HepG2 (cell line): Measurements from ENCODE around the gene VPS37D. TPM values are rescaled to one million over a fixed set of nuclear protein-coding genes. Genes with fewer than 3 reads are reported as not detected.

Experiments
- ATAC-seq: fragments of 200-7000 bp; cut with Tn5 transposase; 3 replicates; pipeline ENCODE4 v1.9.1; 2020; ENCODE audit warnings: mild to moderate bottlenecking, moderate library complexity
- BruUV-seq: library from RNA; stranded (reverse); fragments of 400-500 nt; replicated peaks from 2 replicates; lab custom pipeline; 2021; lab: Mats Ljungman, UMichigan
- CTCF ChIA-PET: fragments of 300-600 bp; formaldehyde crosslinking; extraction: SDS; loops from one replicate; lab custom pipeline; 2021; ENCODE audit warnings: low total read pairs, inconsistent platforms, low intra/inter-chr PET ratio; lab: Yijun Ruan, JAX
- POLR2A ChIA-PET: fragments of 350-600 bp; sonication (Branson Sonifier 250); formaldehyde crosslinking; loops from one replicate; lab custom pipeline; 2020; ENCODE audit warnings: antibody characterized with exemption, inconsistent platforms; lab: Yijun Ruan, JAX
- DNase-seq: peaks from one replicate; pipeline ENCODE4 v3.0.0-alpha.2; 2015; ENCODE audit warnings: low spot score
- FAIRE-seq: peaks from 3 replicates; lab custom pipeline; 2011; peaks lifted over from hg19 to GRCh38; lab: Jason Lieb, UNC
- H2AFZ ChIP-seq: one replicate; pipeline ENCODE4 v1.6.1; 2011; ENCODE audit warnings: low read length, inconsistent platforms
- H3K27ac ChIP-seq: fragments of 300-600 bp; 3 replicates; pipeline ENCODE4 v1.8.0; 2011; ENCODE audit warnings: mixed run types, mild to moderate bottlenecking, mixed read lengths, low read length, inconsistent platforms; ENCODE audit not compliant: insufficient read depth; ENCODE audit errors: extremely low read length
- H3K27me3 ChIP-seq, 2 experiments: fragments of 200-600 bp in 1 of 2; 2 replicates in 1 of 2; 3 replicates in 1 of 2; pipeline versions ENCODE4 v1.6.0 to v1.8.0; 2011; ENCODE audit warnings: low read length in 2 of 2, mild to moderate bottlenecking in 2 of 2, moderate library complexity in 2 of 2, inconsistent platforms in 1 of 2; ENCODE audit not compliant: insufficient read depth in 2 of 2, control insufficient read depth in 1 of 2
- H3K36me3 ChIP-seq, 2 experiments: fragments of 200-600 bp in 1 of 2; replicated peaks in 1 of 2; 2 replicates in 1 of 2; 3 replicates in 1 of 2; pipeline versions ENCODE4 v1.5.1 to v1.8.0; 2011; ENCODE audit warnings: low read length in 2 of 2, inconsistent platforms in 1 of 2; ENCODE audit not compliant: insufficient read depth in 2 of 2, control insufficient read depth in 1 of 2
- H3K4me1 ChIP-seq: 2 replicates; pipeline ENCODE4 v1.5.1; 2012; ENCODE audit warnings: low read length, inconsistent platforms; ENCODE audit not compliant: insufficient read depth
- H3K4me2 ChIP-seq: 2 replicates; pipeline ENCODE4 v1.6.0; 2011; ENCODE audit warnings: low read depth, low read length, inconsistent platforms
- H3K4me3 ChIP-seq, 3 experiments: fragments of 200-600 bp in 1 of 3; sonication (generic), shearing (Covaris generic) in 1 of 3; replicated peaks in 1 of 3; 2 replicates each; pipeline ENCODE4 v1.5.1; 2011 to 2016; ENCODE audit warnings: low read length in 3 of 3, inconsistent platforms in 2 of 3, low read depth in 2 of 3, mild to moderate bottlenecking in 2 of 3, control low read depth in 1 of 3, mixed read lengths in 1 of 3; ENCODE audit not compliant: insufficient read depth in 1 of 3
- H3K79me2 ChIP-seq: one replicate; pipeline ENCODE4 v1.6.1; 2011; ENCODE audit warnings: low read length, inconsistent platforms; ENCODE audit not compliant: insufficient read depth
- H3K9ac ChIP-seq: 2 replicates; pipeline ENCODE4 v1.6.0; 2011; ENCODE audit warnings: mild to moderate bottlenecking, low read depth, low read length, inconsistent platforms; ENCODE audit not compliant: insufficient read depth
- H3K9me3 ChIP-seq: 2 replicates; pipeline ENCODE4 v1.5.1; 2012; ENCODE audit warnings: mild to moderate bottlenecking, low read length
- H4K20me1 ChIP-seq: 2 replicates; pipeline ENCODE4 v1.6.0; 2011; ENCODE audit warnings: inconsistent platforms, mild to moderate bottlenecking, low read length, moderate library complexity; ENCODE audit not compliant: insufficient read depth
- DDIT3 ChIP-seq: sonication (generic); formaldehyde crosslinking; IDR thresholded peaks from 2 replicates; pipeline ENCODE4 v1.4.0; 2020; ENCODE audit warnings: mild to moderate bottlenecking, missing genetic modification reagents
- DMTF1 ChIP-seq: sonication (generic); formaldehyde crosslinking; IDR thresholded peaks from 2 replicates; pipeline ENCODE4 v1.4.0; 2020; ENCODE audit warnings: mild to moderate bottlenecking, missing genetic modification reagents
- HDAC6 ChIP-seq: fragments of 200-600 bp; sonication (generic); IDR thresholded peaks from 2 replicates; pipeline ENCODE4 v1.7.0; 2017; ENCODE audit warnings: mild to moderate bottlenecking, antibody characterized with exemption, low read length, low read depth
- MAZ ChIP-seq, 2 experiments: sonication (generic) in 1 of 2; formaldehyde crosslinking in 1 of 2; IDR thresholded peaks; 2 replicates each; pipeline versions ENCODE4 v1.5.0 to v1.6.1; 2012 to 2020; ENCODE audit warnings: low read depth in 2 of 2, mild to moderate bottlenecking in 2 of 2, borderline replicate concordance in 1 of 2, improper control_type of control experiment in 1 of 2, low read length in 1 of 2, missing genetic modification reagents in 1 of 2, moderate library complexity in 1 of 2
- ONECUT2 ChIP-seq: sonication (generic); formaldehyde crosslinking; IDR thresholded peaks from 2 replicates; pipeline ENCODE4 v1.4.0; 2020; ENCODE audit warnings: missing genetic modification reagents
- POGZ ChIP-seq: sonication (generic); formaldehyde crosslinking; IDR thresholded peaks from 2 replicates; pipeline ENCODE4 v1.4.0; 2020; ENCODE audit warnings: mild to moderate bottlenecking, missing genetic modification reagents
- RAD21 ChIP-seq: fragments of 450-650 bp; formaldehyde crosslinking; IDR thresholded peaks from 2 replicates; pipeline ENCODE4 v1.5.0; 2020; ENCODE audit warnings: mild to moderate bottlenecking
- ZBTB7B ChIP-seq: sonication (generic); formaldehyde crosslinking; IDR thresholded peaks from 2 replicates; pipeline ENCODE4 v1.4.0; 2020; ENCODE audit warnings: missing genetic modification reagents
- ZNF205 ChIP-seq: IDR thresholded peaks from 2 replicates; pipeline ENCODE4 v1.6.1; 2018; ENCODE audit warnings: missing biosample characterization, missing genetic modification reagents
- ZNF263 ChIP-seq: sonication (generic); formaldehyde crosslinking; IDR thresholded peaks from 2 replicates; pipeline ENCODE4 v1.4.0; 2020; ENCODE audit warnings: missing genetic modification reagents
- ZNF3 ChIP-seq: IDR thresholded peaks from 2 replicates; pipeline ENCODE4 v1.7.0; 2017; ENCODE audit warnings: inconsistent platforms
- ZNF503 ChIP-seq: sonication (generic); formaldehyde crosslinking; IDR thresholded peaks from 2 replicates; pipeline ENCODE4 v1.4.0; 2020; ENCODE audit warnings: missing genetic modification reagents
- ZNF543 ChIP-seq: sonication (generic); formaldehyde crosslinking; IDR thresholded peaks from 2 replicates; pipeline ENCODE4 v1.4.0; 2020; ENCODE audit warnings: mild to moderate bottlenecking, missing genetic modification reagents
- ZNF562 ChIP-seq: sonication (generic); formaldehyde crosslinking; IDR thresholded peaks from 2 replicates; pipeline ENCODE4 v1.8.0; 2022; ENCODE audit warnings: missing genetic modification reagents, borderline replicate concordance
- ZNF749 ChIP-seq: sonication (generic); formaldehyde crosslinking; IDR thresholded peaks from 2 replicates; pipeline ENCODE4 v1.8.0; 2022; ENCODE audit warnings: mild to moderate bottlenecking, missing genetic modification reagents, moderate library complexity, borderline replicate concordance
- ZSCAN5A ChIP-seq: sonication (generic); formaldehyde crosslinking; IDR thresholded peaks from 2 replicates; pipeline ENCODE4 v1.8.0; 2022; ENCODE audit warnings: mild to moderate bottlenecking, missing genetic modification reagents, borderline replicate concordance
- WGBS: methylation state at CpG from one replicate; pipeline ENCODE4 v1.1.6; 2017; ENCODE audit warnings: low lambda C conversion rate; 5-methylcytosine and 5-hydroxymethylcytosine counted together
- in situ Hi-C: cut with HindIII; loops from 2 replicates; pipeline ENCODE4 v1.10.0; 2017; ENCODE audit warnings: low pct_unique_long_range_greater_than_20kb; ENCODE audit not compliant: extremely low pct_ligation_motif_present
- intact Hi-C: fragments of 100-400 bp; cut with micrococcal nuclease; formaldehyde crosslinking; loops from one replicate; pipeline ENCODE4 v1.10.0; 2022; ENCODE audit not compliant: unreplicated experiment
- polyA plus RNA-seq, 8 experiments: library from polyadenylated mRNA; depleted of rRNA in 3 of 8; stranded (reverse) in 7 of 8; unstranded in 1 of 8; fragments of >200 nt; fragmentation: Illumina TruSeq in 4 of 8; extraction: Trizol in 4 of 8; gene quantifications; 2 replicates each; pipeline versions ENCODE4 v1.2.1 to v1.2.3, GENCODE V29; 2011 to 2016; ENCODE audit warnings: low read depth in 4 of 8, missing spikeins in 1 of 8, mixed read lengths in 1 of 8; ENCODE audit not compliant: insufficient read depth in 1 of 8
- total RNA-seq, 5 experiments: library from RNA; depleted of rRNA; stranded (reverse); fragments of >200 nt; fragmentation: Illumina TruSeq; extraction: Trizol; gene quantifications; 2 replicates each; pipeline ENCODE4 v1.2.3, GENCODE V29; 2016; ENCODE audit warnings: low read depth in 1 of 5

The VPS37D gene
- total and polyA plus RNA-seq, 2 of the 13 experiments (the other 11 are each of a cell fraction or from before 2014, with no cell fraction given), result 3.8 to 6.3 TPM

GRCh38 chr7:73622909-73623797 is 44.5 kb upstream of the VPS37D start:
- WGBS, result 0% methylated on average over 22 of the region's 58 CpGs
- TSS peak; percentile 90 for BruUV-seq
- Histone ChIP-seq H4K20me1 (peaks cover 24% of the 10 kb centered on the region), H3K79me2 (peaks cover 40% of the 10 kb centered on the region), H3K36me3 (peaks cover 5 to 6% of the 10 kb centered on the region in 2 experiments), H3K4me1 (peaks cover 56% of the 10 kb centered on the region), H3K9me3 (no peaks in the 10 kb centered on the region), H3K27ac (peak overlapping the region; percentile 95), H3K4me3 (peak overlapping the region; percentile 91 to 99 (median 97)), H2AFZ (no peak overlapping the region), H3K4me2 (peak overlapping the region; percentile 64), H3K9ac (peak overlapping the region; percentile 98), H3K27me3 (no peaks in the 10 kb centered on the region; a peak in 1 of 5 replicates)
- ATAC-seq (peak; percentile 84), DNase-seq (peak; percentile 95), FAIRE-seq (peak; percentile 98)
- in situ Hi-C loops, result no loop called here
- ChIA-PET POLR2A (interaction anchor here (0.6 to 13.2 kb wide), 21 partner anchors 13 to 116 kb away, joined by 3 to 416 read pairs (median 4); partner anchors contain the start of genes ABHD11, BUD23, DNAJC30 and STX1A), CTCF (interaction anchor here (1.3 kb wide), 1 partner anchor 10 kb away, joined by 3 read pairs; no protein-coding TSS in a partner anchor)
- intact Hi-C loops, result loop anchor here (2.0 kb wide), 1 partner anchor 42 kb away; no protein-coding TSS in a partner anchor
- TF ChIP-seq DMTF1 (no peak), ONECUT2 (CRISPR knock-in tag) (no peak), MAZ (IDR thresholded peaks at IDR 0.05; ENCODE audit: borderline replicate concordance, low read depth, low read length) (peak; percentile 93), MAZ (CRISPR knock-in tag; IDR thresholded peaks at IDR 0.05; ENCODE audit: low read depth) (peak; percentile 96), ZNF503 (CRISPR knock-in tag) (peak; percentile 87), ZBTB7B (CRISPR knock-in tag) (peak; percentile 94), ZNF562 (CRISPR knock-in tag) (no peak), ZNF3 (no peak), ZNF263 (peak; percentile 56), ZNF749 (CRISPR knock-in tag) (peak; percentile 85; the same call in 1 of the 2 replicates), POGZ (CRISPR knock-in tag) (peak; percentile 81), HDAC6 (no peak), RAD21 (CRISPR knock-in tag) (peak; percentile 3; the same call in 1 of the 2 replicates), ZNF543 (peak; percentile 54), DDIT3 (CRISPR knock-in tag) (no peak), ZNF205 (CRISPR knock-in tag) (peak; percentile 9; the same call in 1 of the 2 replicates), ZSCAN5A (CRISPR knock-in tag) (peak; percentile 29; the same call in 1 of the 2 replicates)
